Testis (tissue), 3 donors: ENCODE measurements around the gene BCAS3. TPM values are rescaled to one million over a fixed set of nuclear protein-coding genes. Genes with fewer than 3 reads are reported as not detected.
A peak's percentile ranks its signal among the peaks of the same experiment; 100 is the strongest.

Experiments
- DNase-seq: peaks from one replicate; pipeline ENCODE4 v3.0.0-alpha.2; 2019
- H3K27ac ChIP-seq, 2 donors: fragments of 200-600 bp; sonication (generic); one replicate each; pipeline ENCODE4 v1.5.1; 2019
- H3K27me3 ChIP-seq: fragments of 200-600 bp; sonication (generic); one replicate; pipeline ENCODE4 v1.5.1; 2019
- H3K36me3 ChIP-seq: fragments of 200-600 bp; sonication (generic); one replicate; pipeline ENCODE4 v1.5.1; 2017; ENCODE audit warnings: low read depth; ENCODE audit errors: missing control alignments
- H3K4me1 ChIP-seq: fragments of 200-600 bp; sonication (generic); one replicate; pipeline ENCODE4 v1.5.1; 2019
- H3K4me3 ChIP-seq, 2 donors: fragments of 200-600 bp; sonication (generic); one replicate each; pipeline ENCODE4 v1.5.1; 2017 to 2019
- H3K9me3 ChIP-seq: fragments of 200-600 bp; sonication (generic); one replicate; pipeline ENCODE4 v1.5.1; 2017
- CTCF ChIP-seq, 3 experiments: fragments of 450-650 bp in 2 of 3; fragments of 200-600 bp in 1 of 3; sonication (generic) in 1 of 3; IDR thresholded peaks; one replicate each; pipeline ENCODE4 v1.5.1; 2016 to 2019; ENCODE audit warnings: antibody characterized with exemption in 3 of 3, mild to moderate bottlenecking in 2 of 3, moderate library complexity in 1 of 3
- POLR2A ChIP-seq: fragments of 450-650 bp; IDR thresholded peaks from one replicate; pipeline ENCODE4 v1.6.1; 2017; ENCODE audit warnings: antibody characterized with exemption, mild to moderate bottlenecking, moderate library complexity
- WGBS, 2 donors: methylation state at CpG; one replicate each; pipeline ENCODE4 v1.1.5; 2018; 5-methylcytosine and 5-hydroxymethylcytosine counted together
- intact Hi-C: fragments of 100-400 bp; cut with DNase I; formaldehyde crosslinking; loops from one replicate; pipeline ENCODE4 v1.15.1; 2023; ENCODE audit warnings: low total_unique reads
- polyA plus RNA-seq: library from polyadenylated mRNA; stranded (reverse); fragments of 350-450 nt; fragmentation: Illumina TruSeq; extraction: RNeasy Lipid Tissue Mini Kit (QIAGEN cat#74804); gene quantifications from one replicate; pipeline ENCODE4 v1.2.3, GENCODE V29; 2014; ENCODE audit warnings: low read depth, low replicate concordance; ENCODE audit not compliant: insufficient read depth
- total RNA-seq, 2 donors: library from RNA; depleted of rRNA; stranded (reverse); fragments of >200 nt; gene quantifications; one replicate each; pipeline ENCODE4 v1.2.3, GENCODE V29; 2016

The BCAS3 gene
- total and polyA plus RNA-seq, 3 donors from 2014 or later: 54.8 to 96.7 (median 73.0) TPM

DNA sequence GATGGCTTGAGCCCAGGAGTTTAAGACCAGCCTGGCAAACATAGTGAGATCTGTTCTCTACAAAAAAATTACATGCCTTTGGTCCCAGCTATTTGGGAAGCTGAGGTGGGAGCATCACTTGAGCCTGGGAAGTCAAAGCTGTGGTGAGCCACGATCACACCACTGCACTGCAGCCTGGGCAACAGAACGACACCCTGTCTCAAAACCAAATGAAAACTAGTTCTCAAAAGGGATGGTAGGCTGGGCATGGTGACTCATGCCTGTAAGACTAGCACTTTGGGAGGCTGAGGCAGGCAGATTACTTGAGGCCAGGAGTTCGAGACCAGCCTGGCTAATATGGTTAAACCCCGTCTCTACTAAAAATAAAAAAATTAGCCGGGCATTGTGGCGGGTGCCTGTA lies 46.5 kb upstream of the BCAS3 start:
- DNase-seq: no peak
- H3K27me3 ChIP-seq: no peaks in the 10 kb centered on the region
- H3K4me1 ChIP-seq: no peaks in the 10 kb centered on the region
- no peaks in the 10 kb centered on the region for H3K9me3 ChIP-seq
- H3K4me3 ChIP-seq: no peak overlapping the region
- TF ChIP-seq CTCF (IDR thresholded peaks at IDR 0.05) (no peak), POLR2A (no peak)
- WGBS, 2 donors: 93 to 96% methylated on average over 6 of the region's 6 CpGs
- no peaks in the 10 kb centered on the region for H3K36me3 ChIP-seq
- H3K27ac ChIP-seq: peak overlapping the region in 1 of 2 donors; percentile 69
- intact Hi-C loops: no loop called here

- no peaks in the 10 kb centered on the region for H3K9me3 ChIP-seq
- no peak overlapping the region for H3K27ac ChIP-seq
- peaks cover 4% of the 10 kb centered on the region for H3K4me1 ChIP-seq
- no peaks in the 10 kb centered on the region for H3K36me3 ChIP-seq
- no peaks in the 10 kb centered on the region for H3K27me3 ChIP-seq
- intact Hi-C loops: no loop called here
- no peak overlapping the region for H3K4me3 ChIP-seq
- no peak for TF ChIP-seq POLR2A
- TF ChIP-seq CTCF (IDR thresholded peaks at IDR 0.05): no peak
- 64 to 80% methylated on average over 2 of the region's 2 CpGs for WGBS, 2 donors
- no peak for DNase-seq
Observed at GRCh38 chr17:60637683-60638082, 40.0 kb upstream of the BCAS3 start.

DNA sequence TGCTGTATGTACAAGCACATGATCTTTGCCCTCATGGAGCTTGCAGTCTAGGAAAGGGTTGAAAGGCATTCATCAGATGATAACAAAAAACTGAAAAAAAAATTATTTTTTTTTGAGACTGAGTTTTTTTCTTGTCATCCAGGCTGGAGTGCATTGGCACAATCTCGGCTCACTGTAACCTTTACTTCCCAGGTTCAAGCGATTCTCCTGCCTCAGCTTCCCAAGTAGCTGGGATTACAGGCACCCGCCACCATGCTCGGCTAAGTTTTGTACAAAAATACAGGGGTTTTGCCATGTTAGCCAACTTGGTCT lies 38.7 kb upstream of the BCAS3 start:
- no peak for TF ChIP-seq CTCF (IDR thresholded peaks at IDR 0.05)
- TF ChIP-seq POLR2A: no peak
- Histone ChIP-seq H3K9me3 (no peaks in the 10 kb centered on the region), H3K36me3 (no peaks in the 10 kb centered on the region), H3K4me1 (peaks cover 4% of the 10 kb centered on the region), H3K27ac (no peak overlapping the region), H3K27me3 (no peaks in the 10 kb centered on the region), H3K4me3 (no peak overlapping the region)
- intact Hi-C loops: no loop called here
- DNase-seq: no peak
- WGBS, 2 donors: 75 to 83% methylated on average over 4 of the region's 4 CpGs

- WGBS, 2 donors: 68 to 74% methylated on average over 2 of the region's 2 CpGs
- Histone ChIP-seq H3K9me3 (no peaks in the 10 kb centered on the region), H3K27ac (no peak overlapping the region), H3K27me3 (no peaks in the 10 kb centered on the region), H3K4me3 (no peak overlapping the region), H3K36me3 (no peaks in the 10 kb centered on the region), H3K4me1 (peaks cover 4% of the 10 kb centered on the region)
- intact Hi-C loops: no loop called here
- TF ChIP-seq POLR2A: no peak
- TF ChIP-seq CTCF (IDR thresholded peaks at IDR 0.05): peak; percentile 11 to 19 (median 12)
- DNase-seq: no peak
Observed at GRCh38 chr17:60640503-60640902, 37.1 kb upstream of the BCAS3 start.

GRCh38 chr17:60641126-60641525 lies 36.5 kb upstream of the BCAS3 start:
- no peak for TF ChIP-seq CTCF (IDR thresholded peaks at IDR 0.05)
- TF ChIP-seq POLR2A: no peak
- Histone ChIP-seq H3K27ac (no peak overlapping the region), H3K27me3 (no peaks in the 10 kb centered on the region), H3K9me3 (no peaks in the 10 kb centered on the region), H3K4me3 (no peak overlapping the region), H3K4me1 (peaks cover 4% of the 10 kb centered on the region), H3K36me3 (no peaks in the 10 kb centered on the region)
- no peak for DNase-seq
- WGBS, 2 donors: 86 to 94% methylated on average over 3 of the region's 3 CpGs
- intact Hi-C loops: no loop called here
